NCI-H82 treated with DMSO at 0.1 percent for 48 hours (cell line): Measurements from ENCODE around the gene PIK3C2A.

Experiments
- DNase-seq: peaks from one replicate; lab custom pipeline; 2025; ENCODE audit not compliant: unreplicated experiment; lab: John Stamatoyannopoulos, UW

PIK3C2A gene

GRCh38 chr11:17214338-17214737, 6.6 kb upstream of the PIK3C2A start:
- no peak for DNase-seq

GRCh38 chr11:17211286-17211685, 3.5 kb upstream of the PIK3C2A start:
- DNase-seq, result no peak

- DNase-seq, result no peak
Measured at GRCh38 chr11:17209939-17210245, 2.1 kb upstream of the PIK3C2A start.

- DNase-seq, result peak; percentile 72
Measured at GRCh38 chr11:17208257-17208999, 642 bp upstream of the PIK3C2A start.

- no peak for DNase-seq
Measured at GRCh38 chr11:17206463-17206862, 1.3 kb downstream of the PIK3C2A start.

- no peak for DNase-seq
Measured at GRCh38 chr11:17197431-17197898, 10.3 kb downstream of the PIK3C2A start.

- no peak for DNase-seq
Measured at GRCh38 chr11:17188675-17189074, 19.1 kb downstream of the PIK3C2A start.

GRCh38 chr11:17186932-17187692, 20.7 kb downstream of the PIK3C2A start:
- no peak for DNase-seq

- DNase-seq, result no peak
Measured at GRCh38 chr11:17185938-17186337, 21.8 kb downstream of the PIK3C2A start.

GRCh38 chr11:17184882-17185587, 22.8 kb downstream of the PIK3C2A start:
- no peak for DNase-seq

- DNase-seq, result no peak
Measured at GRCh38 chr11:17183836-17184235, 23.9 kb downstream of the PIK3C2A start.

GRCh38 chr11:17179970-17180369, 27.8 kb downstream of the PIK3C2A start:
- no peak for DNase-seq

GRCh38 chr11:17173332-17173731, 34.5 kb downstream of the PIK3C2A start:
- no peak for DNase-seq

- no peak for DNase-seq
Measured at GRCh38 chr11:17171916-17172315, 35.9 kb downstream of the PIK3C2A start.

- DNase-seq, result no peak
Measured at GRCh38 chr11:17171343-17171742, 36.4 kb downstream of the PIK3C2A start.

GRCh38 chr11:17169876-17170275, 37.9 kb downstream of the PIK3C2A start:
- no peak for DNase-seq

- no peak for DNase-seq
Measured at GRCh38 chr11:17165247-17165890, 42.4 kb downstream of the PIK3C2A start.

- DNase-seq, result peak; percentile 28
Measured at GRCh38 chr11:17164361-17165246, 43.2 kb downstream of the PIK3C2A start.

GRCh38 chr11:17163736-17164135, 44.0 kb downstream of the PIK3C2A start:
- no peak for DNase-seq

- no peak for DNase-seq
Measured at GRCh38 chr11:17163291-17163690, 44.5 kb downstream of the PIK3C2A start.
